Measurements from ENCODE around the gene ANKRD55.

ANKRD55 gene

DNA sequence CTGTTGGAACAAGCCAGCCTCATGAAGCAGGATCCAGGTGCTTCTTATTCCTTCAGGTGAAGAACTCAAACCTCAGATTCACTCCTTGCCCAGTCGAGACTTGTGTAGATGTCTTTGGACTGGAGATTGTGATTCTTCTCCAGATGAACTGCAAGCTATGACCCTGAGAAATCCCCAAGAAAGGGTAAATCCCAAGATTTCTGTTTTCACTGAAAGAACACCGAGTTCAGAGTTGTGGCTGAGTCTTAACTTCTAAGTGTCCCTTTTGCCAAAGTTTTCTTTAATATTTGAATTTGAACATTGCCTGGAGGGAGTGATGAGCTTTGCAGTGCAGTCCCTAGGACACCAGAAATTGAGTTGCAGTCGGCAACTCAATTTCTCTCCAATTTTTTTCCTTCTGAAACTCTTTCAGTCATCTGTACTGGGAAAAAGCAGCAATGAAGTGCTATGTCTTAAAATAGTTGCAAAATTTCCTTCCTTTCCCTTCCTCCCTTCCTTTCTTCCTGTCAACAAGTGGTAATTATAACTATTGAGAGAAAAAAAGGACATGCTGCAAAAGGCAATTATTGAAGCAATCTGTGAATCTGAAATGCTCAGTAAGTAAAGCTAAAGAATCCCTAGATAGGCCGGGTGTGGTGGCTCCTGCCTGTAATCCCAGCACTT lies 56.1 kb downstream of the ANKRD55 start:
- Histone ChIP-seq H3K36me3 (no peaks in the 10 kb centered on the region), H3K4me1 (no peaks in the 10 kb centered on the region), H3K4me3 (ENCODE audit: low read depth, low read length) (no peak overlapping the region), H3K27me3 (no peaks in the 10 kb centered on the region), H3K9me3 (no peaks in the 10 kb centered on the region)
- TF ChIP-seq, protein P1, sequence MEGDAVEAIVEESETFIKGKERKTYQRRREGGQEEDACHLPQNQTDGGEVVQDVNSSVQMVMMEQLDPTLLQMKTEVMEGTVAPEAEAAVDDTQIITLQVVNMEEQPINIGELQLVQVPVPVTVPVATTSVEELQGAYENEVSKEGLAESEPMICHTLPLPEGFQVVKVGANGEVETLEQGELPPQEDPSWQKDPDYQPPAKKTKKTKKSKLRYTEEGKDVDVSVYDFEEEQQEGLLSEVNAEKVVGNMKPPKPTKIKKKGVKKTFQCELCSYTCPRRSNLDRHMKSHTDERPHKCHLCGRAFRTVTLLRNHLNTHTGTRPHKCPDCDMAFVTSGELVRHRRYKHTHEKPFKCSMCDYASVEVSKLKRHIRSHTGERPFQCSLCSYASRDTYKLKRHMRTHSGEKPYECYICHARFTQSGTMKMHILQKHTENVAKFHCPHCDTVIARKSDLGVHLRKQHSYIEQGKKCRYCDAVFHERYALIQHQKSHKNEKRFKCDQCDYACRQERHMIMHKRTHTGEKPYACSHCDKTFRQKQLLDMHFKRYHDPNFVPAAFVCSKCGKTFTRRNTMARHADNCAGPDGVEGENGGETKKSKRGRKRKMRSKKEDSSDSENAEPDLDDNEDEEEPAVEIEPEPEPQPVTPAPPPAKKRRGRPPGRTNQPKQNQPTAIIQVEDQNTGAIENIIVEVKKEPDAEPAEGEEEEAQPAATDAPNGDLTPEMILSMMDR (IDR thresholded peaks at IDR 0.05; ENCODE audit: low read depth, low read length): no peak
- no peak for DNase-seq

DNA sequence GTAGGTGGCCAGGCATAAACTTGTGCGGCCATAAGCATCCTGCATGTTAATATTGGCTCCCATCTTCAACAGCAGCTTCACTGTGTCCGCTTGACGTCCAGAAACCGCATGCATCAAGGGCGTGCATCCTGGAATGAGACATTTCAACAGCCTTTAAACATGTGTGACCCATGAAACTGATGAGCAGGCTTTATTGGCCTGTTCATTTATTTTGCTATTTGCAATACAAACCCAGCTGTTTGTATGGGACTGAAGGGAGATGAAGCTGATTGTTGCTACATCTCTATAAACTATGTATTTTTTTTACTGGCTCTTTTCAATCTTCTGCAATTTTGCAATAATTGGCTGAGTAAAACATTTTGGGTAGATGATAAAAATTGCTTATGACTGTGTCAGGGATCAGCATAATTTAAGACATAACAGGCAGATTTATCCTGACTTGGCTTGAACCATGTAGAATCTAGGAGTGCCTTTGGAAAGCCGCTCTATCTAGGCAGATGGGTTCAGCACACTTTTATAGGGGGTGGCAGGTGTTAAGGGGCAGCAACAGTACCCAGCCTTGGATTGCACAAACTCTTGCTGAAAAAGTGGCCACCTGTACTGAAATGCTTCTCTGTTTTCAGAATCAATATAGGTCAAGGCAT lies 56.9 kb downstream of the ANKRD55 start:
- TF ChIP-seq, protein P1 (IDR thresholded peaks at IDR 0.05; ENCODE audit: low read depth, low read length): no peak
- no peaks in the 10 kb centered on the region for H3K4me1 ChIP-seq
- no peak for DNase-seq

DNA sequence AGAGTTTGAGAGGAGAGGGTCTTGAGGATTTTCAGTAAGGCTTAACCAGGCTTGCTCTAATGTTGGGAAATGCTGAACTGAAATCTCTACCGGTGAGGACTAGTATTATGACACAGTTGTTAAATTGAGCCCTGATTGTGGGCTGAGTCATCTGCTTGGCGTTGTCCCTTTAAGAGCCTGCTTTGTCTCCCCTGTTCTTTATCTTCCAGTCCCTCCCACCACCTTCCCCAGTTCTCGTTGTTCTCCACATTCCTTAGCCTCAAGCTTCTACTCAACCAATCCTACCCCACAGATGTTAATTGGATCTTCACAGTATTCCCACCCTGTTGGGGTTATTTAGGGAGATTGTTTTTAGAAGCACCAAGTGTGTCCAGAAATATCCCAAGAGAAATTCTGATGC lies 57.6 kb downstream of the ANKRD55 start:
- Histone ChIP-seq H3K4me3 (ENCODE audit: low read depth, low read length) (no peak overlapping the region), H3K36me3 (no peaks in the 10 kb centered on the region), H3K4me1 (no peaks in the 10 kb centered on the region), H3K27me3 (no peaks in the 10 kb centered on the region), H3K9me3 (no peaks in the 10 kb centered on the region)
- TF ChIP-seq, protein P1 (IDR thresholded peaks at IDR 0.05; ENCODE audit: low read depth, low read length): no peak
- DNase-seq: no peak

More for the DNA sequence above, 56.9 kb downstream of the ANKRD55 start:
- H3K27me3 ChIP-seq: no peaks in the 10 kb centered on the region
- H3K4me3 ChIP-seq (ENCODE audit: low read depth, low read length): no peak overlapping the region
- H3K9me3 ChIP-seq: no peaks in the 10 kb centered on the region
- H3K36me3 ChIP-seq: no peaks in the 10 kb centered on the region

DNA sequence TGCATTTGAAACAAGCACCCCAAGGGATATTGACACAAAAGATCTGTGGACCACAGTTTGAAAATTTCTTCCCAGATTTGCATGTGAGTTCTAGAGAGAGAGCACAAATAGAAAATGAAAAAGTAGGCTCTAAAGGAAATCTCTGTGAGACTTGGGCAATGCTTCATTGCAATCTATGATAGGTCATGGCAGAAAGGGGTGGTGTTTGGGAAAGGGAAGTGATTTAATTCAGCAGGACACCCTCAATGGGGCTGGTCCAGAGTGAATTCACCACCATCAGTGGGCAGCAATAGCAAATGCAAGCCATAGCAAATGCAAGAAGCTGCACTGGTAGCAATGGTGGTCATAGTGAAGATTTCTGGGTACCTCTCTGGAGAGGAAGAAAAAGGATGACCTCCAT lies 58.1 kb downstream of the ANKRD55 start:
- H3K9me3 ChIP-seq: no peaks in the 10 kb centered on the region
- H3K4me3 ChIP-seq (ENCODE audit: low read depth, low read length): no peak overlapping the region
- DNase-seq: no peak
- no peaks in the 10 kb centered on the region for H3K4me1 ChIP-seq
- H3K27me3 ChIP-seq: no peaks in the 10 kb centered on the region
- no peaks in the 10 kb centered on the region for H3K36me3 ChIP-seq
- TF ChIP-seq, protein P1 (IDR thresholded peaks at IDR 0.05; ENCODE audit: low read depth, low read length): no peak

DNA sequence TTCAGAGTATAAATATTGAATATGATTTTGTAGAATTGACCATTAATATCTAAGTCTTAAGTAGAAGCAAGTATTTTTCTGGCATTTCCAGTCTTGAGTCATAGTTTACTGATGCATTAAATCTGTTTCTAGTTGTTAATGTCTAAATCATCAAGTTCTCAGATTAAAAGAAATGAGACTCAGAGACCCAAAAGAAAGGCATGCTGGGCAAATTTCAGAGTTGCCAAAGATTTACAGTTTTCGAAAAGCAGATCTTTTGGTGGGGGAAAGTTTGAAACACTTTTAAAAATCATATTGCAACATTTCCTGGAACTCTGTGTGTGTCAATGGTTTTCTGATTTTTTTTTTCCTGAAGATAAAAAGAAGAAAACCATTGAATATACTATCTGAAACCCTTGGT lies 60.9 kb downstream of the ANKRD55 start:
- TF ChIP-seq, protein P1 (IDR thresholded peaks at IDR 0.05; ENCODE audit: low read depth, low read length): no peak
- DNase-seq: no peak
- Histone ChIP-seq H3K27me3 (no peaks in the 10 kb centered on the region), H3K4me3 (ENCODE audit: low read depth, low read length) (no peak overlapping the region), H3K4me1 (no peaks in the 10 kb centered on the region), H3K9me3 (no peaks in the 10 kb centered on the region), H3K36me3 (no peaks in the 10 kb centered on the region)

DNA sequence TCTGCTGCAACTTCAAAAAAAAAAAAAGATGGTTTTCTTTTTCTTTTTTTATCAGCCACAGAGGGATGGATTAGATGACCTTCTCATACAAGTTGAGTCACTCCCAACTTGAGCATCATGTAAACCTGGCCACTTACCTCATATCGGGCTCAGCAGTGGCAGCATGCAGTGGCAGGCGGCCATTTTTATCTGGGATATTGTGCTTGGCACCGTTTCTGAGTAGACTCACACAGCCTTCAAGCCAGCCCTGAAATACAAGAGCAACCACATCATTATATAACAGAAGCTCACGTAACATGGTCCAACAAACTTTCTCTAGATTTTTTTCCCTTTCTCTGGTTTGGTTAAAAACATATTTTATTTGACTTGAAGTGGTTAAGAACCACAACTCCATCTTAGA lies 62.6 kb downstream of the ANKRD55 start:
- no peaks in the 10 kb centered on the region for H3K27me3 ChIP-seq
- no peaks in the 10 kb centered on the region for H3K4me1 ChIP-seq
- no peaks in the 10 kb centered on the region for H3K36me3 ChIP-seq
- no peak for DNase-seq
- H3K4me3 ChIP-seq (ENCODE audit: low read depth, low read length): no peak overlapping the region
- H3K9me3 ChIP-seq: no peaks in the 10 kb centered on the region
- TF ChIP-seq, protein P1 (IDR thresholded peaks at IDR 0.05; ENCODE audit: low read depth, low read length): no peak

Measured in BE2C (cell line).